ENCODE results near the gene MCUR1. TPM values are rescaled to one million over a fixed set of nuclear protein-coding genes. Genes with fewer than 3 reads are reported as not detected.

The MCUR1 gene
- total and polyA plus RNA-seq, 10 of the 15 experiments (the other 5 are each of a cell fraction or from before 2014, with no cell fraction given), result 4.4 to 43.9 (median 18.3) TPM

GRCh38 chr6:13769034-13769654 lies 45.2 kb downstream of the MCUR1 start:
- no peak overlapping the region for H2AFZ ChIP-seq (ENCODE audit: control insufficient read depth, low read depth, low read length)
- FAIRE-seq, result no peak
- BruUV-seq (replicated peaks), result no TSS peak
- ChIA-PET POLR2A (interaction anchor here (0.6 kb wide), 1 partner anchor 110 kb away, joined by 3 read pairs; no protein-coding TSS in a partner anchor), SMC1A (ENCODE audit: uncharacterized antibody, unreplicated experiment) (interaction anchor here (1.0 kb wide), 1 partner anchor 8 kb away, joined by 3 read pairs; no protein-coding TSS in a partner anchor), RAD21 (ENCODE audit: unreplicated experiment) (no interaction called here), CTCF (interaction anchor here (1.4 kb wide), 1 partner anchor 17 kb away, joined by 3 read pairs; no protein-coding TSS in a partner anchor)
- no peaks in the 10 kb centered on the region for H3K36me3 ChIP-seq (ENCODE audit: control insufficient read depth in 2 of 2, insufficient read depth in 2 of 2, low read length in 1 of 2)
- no peaks in the 10 kb centered on the region; the same call in 2 of the 3 replicates for H3K9me3 ChIP-seq (replicated peaks; ENCODE audit: control insufficient read depth, insufficient read depth, low read length)
- H3K4me2 ChIP-seq (ENCODE audit: control insufficient read depth, insufficient read depth), result no peak overlapping the region
- in situ Hi-C loops (cut with MboI) (no loop called here), intact Hi-C loops (cut with micrococcal nuclease; ENCODE audit: unreplicated experiment) (no loop called here)
- peaks cover 4% of the 10 kb centered on the region for H3K4me1 ChIP-seq (ENCODE audit: control insufficient read depth, insufficient read depth, low read length)
- no peaks in the 10 kb centered on the region; a peak in 1 of 4 replicates for H3K27me3 ChIP-seq (replicated peaks in 1 of 2; ENCODE audit: control insufficient read depth in 2 of 2, insufficient read depth in 2 of 2, low read length in 1 of 2)
- ATAC-seq, result no peak
- no peaks in the 10 kb centered on the region for H4K20me1 ChIP-seq (ENCODE audit: control insufficient read depth, insufficient read depth)
- 96% methylated on average over 34 of the region's 47 CpGs for WGBS (ENCODE audit: insufficient coverage, insufficient replicate concordance, low lambda C conversion rate, missing lambda C conversion rate)
- H3K9ac ChIP-seq (ENCODE audit: control insufficient read depth, insufficient read depth, low read length), result no peak overlapping the region
- H3K27ac ChIP-seq (ENCODE audit: control insufficient read depth, insufficient read depth), result no peak overlapping the region
- no peak for TF ChIP-seq HCFC1 (IDR thresholded peaks at IDR 0.05; ENCODE audit: low read length)
- TF ChIP-seq BACH1 (IDR thresholded peaks at IDR 0.05; ENCODE audit: borderline replicate concordance), result no peak
- no peak for TF ChIP-seq TCF3 (IDR thresholded peaks at IDR 0.05; ENCODE audit: borderline replicate concordance, insufficient read depth, low read depth, low read length)
- TF ChIP-seq MYB (IDR thresholded peaks at IDR 0.05; ENCODE audit: borderline replicate concordance, low read depth, low read length), result no peak
- TF ChIP-seq NR2C1 (IDR thresholded peaks at IDR 0.05), result no peak
- no peak for TF ChIP-seq HDAC2 (IDR thresholded peaks at IDR 0.05)
- TF ChIP-seq MTA2 (IDR thresholded peaks at IDR 0.05; ENCODE audit: low read depth), result no peak
- TF ChIP-seq PAX5 (IDR thresholded peaks at IDR 0.05; ENCODE audit: borderline replicate concordance, low read depth, low read length), result no peak
- no peak for TF ChIP-seq E2F8 (IDR thresholded peaks at IDR 0.05; ENCODE audit: low read depth, partially characterized antibody)
- no peak for TF ChIP-seq CBX3 (IDR thresholded peaks at IDR 0.05; ENCODE audit: borderline replicate concordance, low read depth)
- no peak overlapping the region for H3K4me3 ChIP-seq
- H3K79me2 ChIP-seq (ENCODE audit: control insufficient read depth, insufficient read depth, low read length), result no peaks in the 10 kb centered on the region
- no peak for DNase-seq (ENCODE audit: low read depth, low spot score)

Data from GM12878 (cell line).